HepG2 (cell line): ENCODE results near the gene KANSL3. TPM values are rescaled to one million over a fixed set of nuclear protein-coding genes. Genes with fewer than 3 reads are reported as not detected.

ENCODE experiments used
- CHD4 ChIP-seq: fragments of 200-600 bp; sonication (generic); IDR thresholded peaks from 2 replicates; pipeline ENCODE4 v1.7.0; 2017; ENCODE audit warnings: mild to moderate bottlenecking, low read length, borderline replicate concordance
- DNMT3B ChIP-seq: conservative IDR thresholded peaks from 2 replicates; pipeline ENCODE4 v1.6.1; 2016; ENCODE audit warnings: missing biosample characterization, control low read depth
- HES4 ChIP-seq: sonication (generic); formaldehyde crosslinking; IDR thresholded peaks from 2 replicates; pipeline ENCODE4 v1.9.0; 2021; ENCODE audit warnings: mild to moderate bottlenecking, missing genetic modification reagents, borderline replicate concordance
- KDM5A ChIP-seq: fragments of 200-600 bp; sonication (generic); IDR thresholded peaks from 2 replicates; pipeline ENCODE4 v1.7.0; 2018; ENCODE audit warnings: antibody characterized with exemption, mild to moderate bottlenecking, low read length, borderline replicate concordance
- MAF1 ChIP-seq: sonication (generic); formaldehyde crosslinking; IDR thresholded peaks from 2 replicates; pipeline ENCODE4 v1.5.0; 2020; ENCODE audit warnings: missing genetic modification reagents, borderline replicate concordance
- MEIS2 ChIP-seq: sonication (generic); formaldehyde crosslinking; IDR thresholded peaks from 2 replicates; pipeline ENCODE4 v1.9.0; 2021; ENCODE audit warnings: mild to moderate bottlenecking, missing genetic modification reagents
- RBFOX2 ChIP-seq: fragments of 200-400 bp; formaldehyde crosslinking; IDR thresholded peaks from 2 replicates; pipeline ENCODE4 v1.6.1; 2017; ENCODE audit warnings: low read depth, mild to moderate bottlenecking, low read length
- RBM39 ChIP-seq: fragments of 200-400 bp; formaldehyde crosslinking; IDR thresholded peaks from one replicate; pipeline ENCODE4 v1.6.1; 2018; ENCODE audit warnings: antibody characterized with exemption, mild to moderate bottlenecking, low read depth, low read length; ENCODE audit not compliant: poor library complexity, severe bottlenecking
- SMYD3 ChIP-seq: sonication (generic); formaldehyde crosslinking; IDR thresholded peaks from 2 replicates; pipeline ENCODE4 v1.8.1; 2023; ENCODE audit warnings: mild to moderate bottlenecking, missing genetic modification reagents
- THAP11 ChIP-seq: IDR thresholded peaks from 2 replicates; pipeline ENCODE4 v1.6.1; 2016; ENCODE audit warnings: missing biosample characterization, missing genetic modification reagents
- ZFP36L1 ChIP-seq: sonication (generic); formaldehyde crosslinking; IDR thresholded peaks from 2 replicates; pipeline ENCODE4 v1.8.0; 2022; ENCODE audit warnings: mild to moderate bottlenecking, missing genetic modification reagents, moderate library complexity
- ZKSCAN1 ChIP-seq: fragments of 150-350 bp; IDR thresholded peaks from 2 replicates; pipeline ENCODE4 v1.6.1; 2014; ENCODE audit warnings: low read length
- ZNF12 ChIP-seq: sonication (generic); formaldehyde crosslinking; IDR thresholded peaks from 2 replicates; pipeline ENCODE4 v1.5.0; 2020; ENCODE audit warnings: missing genetic modification reagents
- ZNF33A ChIP-seq: sonication (generic); formaldehyde crosslinking; IDR thresholded peaks from 2 replicates; pipeline ENCODE4 v1.5.1; 2020; ENCODE audit warnings: missing genetic modification reagents, mild to moderate bottlenecking, moderate library complexity, borderline replicate concordance
- ZNF564 ChIP-seq: sonication (generic); formaldehyde crosslinking; IDR thresholded peaks from 2 replicates; pipeline ENCODE4 v1.8.1; 2023; ENCODE audit warnings: mild to moderate bottlenecking, missing genetic modification reagents
- ZNF7 ChIP-seq: IDR thresholded peaks from 2 replicates; pipeline ENCODE4 v1.6.1; 2016; ENCODE audit warnings: missing biosample characterization, missing genetic modification reagents
- ZNF75D ChIP-seq: sonication (generic); formaldehyde crosslinking; IDR thresholded peaks from 2 replicates; pipeline ENCODE4 v1.8.1; 2023; ENCODE audit warnings: missing genetic modification reagents, mild to moderate bottlenecking, borderline replicate concordance
- ZNF761 ChIP-seq: sonication (generic); formaldehyde crosslinking; conservative IDR thresholded peaks from 2 replicates; pipeline ENCODE4 v1.4.0; 2020; ENCODE audit warnings: mild to moderate bottlenecking, missing genetic modification reagents
- ZSCAN22 ChIP-seq: sonication (generic); formaldehyde crosslinking; IDR thresholded peaks from 2 replicates; pipeline ENCODE4 v1.4.0; 2020; ENCODE audit warnings: mild to moderate bottlenecking, missing genetic modification reagents
- polyA plus RNA-seq, 8 experiments: library from polyadenylated mRNA; depleted of rRNA in 3 of 8; stranded (reverse) in 7 of 8; unstranded in 1 of 8; fragments of >200 nt; fragmentation: Illumina TruSeq in 4 of 8; extraction: Trizol in 4 of 8; gene quantifications; 2 replicates each; pipeline versions ENCODE4 v1.2.1 to v1.2.3, GENCODE V29; 2011 to 2016; ENCODE audit warnings: low read depth in 4 of 8, missing spikeins in 1 of 8, mixed read lengths in 1 of 8; ENCODE audit not compliant: insufficient read depth in 1 of 8
- total RNA-seq, 5 experiments: library from RNA; depleted of rRNA; stranded (reverse); fragments of >200 nt; fragmentation: Illumina TruSeq; extraction: Trizol; gene quantifications; 2 replicates each; pipeline ENCODE4 v1.2.3, GENCODE V29; 2016; ENCODE audit warnings: low read depth in 1 of 5
- TF ChIP-seq, protein P1 (sequence below): sonication (generic); formaldehyde crosslinking; IDR thresholded peaks from 2 replicates; pipeline ENCODE4 v1.4.0; 2020; ENCODE audit warnings: mild to moderate bottlenecking, missing genetic modification reagents, borderline replicate concordance
- TF ChIP-seq, protein P2 (sequence below): sonication (generic); formaldehyde crosslinking; IDR thresholded peaks from 2 replicates; pipeline ENCODE4 v1.5.1; 2020; ENCODE audit warnings: mild to moderate bottlenecking, moderate library complexity, missing genetic modification reagents
- TF ChIP-seq, protein P3 (sequence below): IDR thresholded peaks from 2 replicates; pipeline ENCODE4 v1.6.1; 2016; ENCODE audit warnings: low read depth, borderline replicate concordance
- TF ChIP-seq, protein P4 (sequence below): sonication (generic); formaldehyde crosslinking; IDR thresholded peaks from 2 replicates; pipeline ENCODE4 v1.4.0; 2020; ENCODE audit warnings: missing genetic modification reagents, borderline replicate concordance

KANSL3 gene
- total and polyA plus RNA-seq, 2 of the 13 experiments (the other 11 are each of a cell fraction or from before 2014, with no cell fraction given), result 20.8 to 37.3 TPM

DNA sequence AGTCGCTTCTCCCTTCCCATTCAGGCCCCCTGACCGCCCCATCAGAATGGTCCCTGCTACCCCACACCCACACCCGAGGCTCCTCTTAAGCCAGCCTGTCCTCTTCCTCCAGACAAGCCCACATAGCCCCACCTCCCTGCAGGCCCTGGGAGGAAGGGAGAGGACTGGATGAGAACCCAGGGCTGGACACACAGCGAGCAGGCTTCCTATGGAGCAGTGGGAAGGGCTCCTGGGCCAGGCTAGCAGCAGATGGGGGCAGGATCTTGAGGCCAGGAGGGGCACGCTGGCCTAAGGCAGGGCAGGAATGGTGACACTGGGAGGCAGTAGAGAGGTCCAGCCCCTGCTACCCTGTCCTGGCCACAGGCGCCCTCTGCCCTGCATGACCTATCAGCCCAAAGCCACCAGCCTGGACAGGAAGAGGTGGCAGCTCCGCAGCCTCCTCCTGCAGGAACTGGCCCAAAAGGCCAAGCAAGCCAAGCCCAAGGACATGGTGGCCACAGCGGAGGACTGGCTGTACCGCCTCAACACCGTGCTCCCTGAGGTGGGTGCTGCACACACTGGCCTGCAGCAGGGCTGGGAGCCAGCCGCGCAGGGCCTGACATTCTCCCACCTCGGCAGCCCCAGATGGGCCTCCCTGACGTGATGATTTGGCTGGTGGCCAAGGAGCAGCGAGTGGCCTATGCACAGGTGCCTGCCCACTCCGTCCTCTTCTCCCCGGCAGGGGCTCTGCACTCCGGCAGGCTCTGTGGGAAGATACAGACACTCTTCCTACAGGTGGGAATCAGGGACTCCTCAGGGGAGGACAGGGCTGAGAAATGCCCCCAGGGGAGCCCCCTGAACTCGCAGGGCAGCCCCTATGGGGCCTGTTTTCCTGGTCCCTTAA is 47.7 kb upstream of the KANSL3 start (continued):
- TF ChIP-seq SMYD3 (CRISPR knock-in tag) (no peak), ZNF33A (CRISPR knock-in tag) (no peak), RBFOX2 (peak; percentile 57; the same call in 1 of the 2 replicates), KDM5A (no peak), ZNF564 (CRISPR knock-in tag) (no peak), ZFP36L1 (CRISPR knock-in tag) (peak; percentile 53; the same call in 1 of the 2 replicates), DNMT3B (CRISPR knock-in tag) (no peak), THAP11 (peak; percentile 61), ZNF7 (CRISPR knock-in tag) (no peak), MAF1 (CRISPR knock-in tag) (0 out of 2 replicates have a peak, but pooled peaks have one; percentile 17), HES4 (CRISPR knock-in tag) (no peak), RBM39 (peak; percentile 45), ZNF12 (CRISPR knock-in tag) (no peak), CHD4 (no peak), ZKSCAN1 (no peak), ZNF75D (no peak), ZNF761 (CRISPR knock-in tag) (no peak), MEIS2 (peak; percentile 67; the same call in 1 of the 2 replicates), ZSCAN22 (CRISPR knock-in tag) (0 out of 2 replicates have a peak, but pooled peaks have one; percentile 52)
- TF ChIP-seq, protein P1, sequence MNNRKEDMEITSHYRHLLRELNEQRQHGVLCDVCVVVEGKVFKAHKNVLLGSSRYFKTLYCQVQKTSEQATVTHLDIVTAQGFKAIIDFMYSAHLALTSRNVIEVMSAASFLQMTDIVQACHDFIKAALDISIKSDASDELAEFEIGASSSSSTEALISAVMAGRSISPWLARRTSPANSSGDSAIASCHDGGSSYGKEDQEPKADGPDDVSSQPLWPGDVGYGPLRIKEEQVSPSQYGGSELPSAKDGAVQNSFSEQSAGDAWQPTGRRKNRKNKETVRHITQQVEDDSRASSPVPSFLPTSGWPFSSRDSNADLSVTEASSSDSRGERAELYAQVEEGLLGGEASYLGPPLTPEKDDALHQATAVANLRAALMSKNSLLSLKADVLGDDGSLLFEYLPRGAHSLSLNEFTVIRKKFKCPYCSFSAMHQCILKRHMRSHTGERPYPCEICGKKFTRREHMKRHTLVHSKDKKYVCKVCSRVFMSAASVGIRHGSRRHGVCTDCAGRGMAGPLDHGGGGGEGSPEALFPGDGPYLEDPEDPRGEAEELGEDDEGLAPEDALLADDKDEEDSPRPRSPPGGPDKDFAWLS (CRISPR knock-in tag), result no peak
- TF ChIP-seq, protein P2, sequence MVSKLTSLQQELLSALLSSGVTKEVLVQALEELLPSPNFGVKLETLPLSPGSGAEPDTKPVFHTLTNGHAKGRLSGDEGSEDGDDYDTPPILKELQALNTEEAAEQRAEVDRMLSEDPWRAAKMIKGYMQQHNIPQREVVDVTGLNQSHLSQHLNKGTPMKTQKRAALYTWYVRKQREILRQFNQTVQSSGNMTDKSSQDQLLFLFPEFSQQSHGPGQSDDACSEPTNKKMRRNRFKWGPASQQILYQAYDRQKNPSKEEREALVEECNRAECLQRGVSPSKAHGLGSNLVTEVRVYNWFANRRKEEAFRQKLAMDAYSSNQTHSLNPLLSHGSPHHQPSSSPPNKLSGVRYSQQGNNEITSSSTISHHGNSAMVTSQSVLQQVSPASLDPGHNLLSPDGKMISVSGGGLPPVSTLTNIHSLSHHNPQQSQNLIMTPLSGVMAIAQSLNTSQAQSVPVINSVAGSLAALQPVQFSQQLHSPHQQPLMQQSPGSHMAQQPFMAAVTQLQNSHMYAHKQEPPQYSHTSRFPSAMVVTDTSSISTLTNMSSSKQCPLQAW, result peak; percentile 7; the same call in 1 of the 2 replicates
- TF ChIP-seq, protein P3, sequence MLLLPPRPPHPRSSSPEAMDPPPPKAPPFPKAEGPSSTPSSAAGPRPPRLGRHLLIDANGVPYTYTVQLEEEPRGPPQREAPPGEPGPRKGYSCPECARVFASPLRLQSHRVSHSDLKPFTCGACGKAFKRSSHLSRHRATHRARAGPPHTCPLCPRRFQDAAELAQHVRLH (CRISPR knock-in tag), result peak; percentile 83; the same call in 1 of the 2 replicates
- TF ChIP-seq, protein P4, sequence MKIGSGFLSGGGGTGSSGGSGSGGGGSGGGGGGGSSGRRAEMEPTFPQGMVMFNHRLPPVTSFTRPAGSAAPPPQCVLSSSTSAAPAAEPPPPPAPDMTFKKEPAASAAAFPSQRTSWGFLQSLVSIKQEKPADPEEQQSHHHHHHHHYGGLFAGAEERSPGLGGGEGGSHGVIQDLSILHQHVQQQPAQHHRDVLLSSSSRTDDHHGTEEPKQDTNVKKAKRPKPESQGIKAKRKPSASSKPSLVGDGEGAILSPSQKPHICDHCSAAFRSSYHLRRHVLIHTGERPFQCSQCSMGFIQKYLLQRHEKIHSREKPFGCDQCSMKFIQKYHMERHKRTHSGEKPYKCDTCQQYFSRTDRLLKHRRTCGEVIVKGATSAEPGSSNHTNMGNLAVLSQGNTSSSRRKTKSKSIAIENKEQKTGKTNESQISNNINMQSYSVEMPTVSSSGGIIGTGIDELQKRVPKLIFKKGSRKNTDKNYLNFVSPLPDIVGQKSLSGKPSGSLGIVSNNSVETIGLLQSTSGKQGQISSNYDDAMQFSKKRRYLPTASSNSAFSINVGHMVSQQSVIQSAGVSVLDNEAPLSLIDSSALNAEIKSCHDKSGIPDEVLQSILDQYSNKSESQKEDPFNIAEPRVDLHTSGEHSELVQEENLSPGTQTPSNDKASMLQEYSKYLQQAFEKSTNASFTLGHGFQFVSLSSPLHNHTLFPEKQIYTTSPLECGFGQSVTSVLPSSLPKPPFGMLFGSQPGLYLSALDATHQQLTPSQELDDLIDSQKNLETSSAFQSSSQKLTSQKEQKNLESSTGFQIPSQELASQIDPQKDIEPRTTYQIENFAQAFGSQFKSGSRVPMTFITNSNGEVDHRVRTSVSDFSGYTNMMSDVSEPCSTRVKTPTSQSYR (CRISPR knock-in tag), result peak; percentile 24; the same call in 1 of the 2 replicates
